Lower lobe of right lung (tissue), 2 donors: ENCODE measurements around the gene PRKG1. TPM values are rescaled to one million over a fixed set of nuclear protein-coding genes. Genes with fewer than 3 reads are reported as not detected.

Experiments
- ATAC-seq, 2 donors: fragments of 200-7000 bp; cut with Tn5 transposase; one replicate each; pipeline ENCODE4 v1.9.1; 2020 to 2022; ENCODE audit warnings: mild to moderate bottlenecking in 2 of 2, moderate library complexity in 2 of 2
- DNase-seq: peaks from one replicate; pipeline ENCODE4 v3.0.0-alpha.2; 2020
- H3K27ac ChIP-seq: fragments of 200-600 bp; one replicate; pipeline ENCODE4 v1.8.0; 2022
- H3K27me3 ChIP-seq: fragments of 200-600 bp; one replicate; pipeline ENCODE4 v1.8.0; 2022; ENCODE audit warnings: low read depth
- H3K36me3 ChIP-seq: fragments of 200-600 bp; one replicate; pipeline ENCODE4 v1.8.0; 2022; ENCODE audit warnings: mild to moderate bottlenecking
- H3K4me1 ChIP-seq: fragments of 200-600 bp; one replicate; pipeline ENCODE4 v1.8.0; 2022
- H3K4me3 ChIP-seq: fragments of 200-600 bp; one replicate; pipeline ENCODE4 v1.8.0; 2022; ENCODE audit warnings: mild to moderate bottlenecking
- H3K9me3 ChIP-seq: fragments of 200-600 bp; one replicate; pipeline ENCODE4 v1.8.0; 2022
- CTCF ChIP-seq: fragments of 200-600 bp; IDR thresholded peaks from one replicate; pipeline ENCODE4 v1.8.0; 2022; ENCODE audit warnings: antibody characterized with exemption, mild to moderate bottlenecking
- intact Hi-C: fragments of 100-400 bp; cut with DNase I; formaldehyde crosslinking; loops from one replicate; pipeline ENCODE4 v1.11.0; 2022
- total RNA-seq: library from RNA; stranded (reverse); fragmentation: NEBNext Ultra II Directional; extraction: Animal tissue kit (Norgen Biotek cat#: 25700); gene quantifications from one replicate; pipeline ENCODE4 v1.2.1, GENCODE V29; 2021
- donor health status: DM: no; HTN: yes; CAD: no; lungs with severe emphysema.

Gene PRKG1
- total RNA-seq, 1 donor from 2014 or later: 23.6 TPM

- no peak for TF ChIP-seq CTCF
- Histone ChIP-seq H3K4me3 (no peak overlapping the region), H3K4me1 (no peaks in the 10 kb centered on the region), H3K27me3 (no peaks in the 10 kb centered on the region), H3K36me3 (no peaks in the 10 kb centered on the region), H3K9me3 (no peaks in the 10 kb centered on the region), H3K27ac (no peak overlapping the region)
- intact Hi-C loops: no loop called here
- DNase-seq (no peak), ATAC-seq (no peak)
Measured at GRCh38 chr10:51472154-51472553, 397.9 kb downstream of the PRKG1 start.

GRCh38 chr10:51479711-51480110 lies 405.4 kb downstream of the PRKG1 start:
- Histone ChIP-seq H3K4me1 (no peaks in the 10 kb centered on the region), H3K27me3 (no peaks in the 10 kb centered on the region), H3K4me3 (no peak overlapping the region), H3K27ac (no peak overlapping the region), H3K36me3 (no peaks in the 10 kb centered on the region), H3K9me3 (no peaks in the 10 kb centered on the region)
- intact Hi-C loops: no loop called here
- no peak for ATAC-seq
- TF ChIP-seq CTCF: no peak
- no peak for DNase-seq

GRCh38 chr10:51485668-51486067 lies 411.4 kb downstream of the PRKG1 start:
- no peak for TF ChIP-seq CTCF
- ATAC-seq: no peak
- Histone ChIP-seq H3K9me3 (no peaks in the 10 kb centered on the region), H3K27me3 (no peaks in the 10 kb centered on the region), H3K27ac (no peak overlapping the region), H3K4me1 (no peaks in the 10 kb centered on the region), H3K4me3 (no peak overlapping the region), H3K36me3 (no peaks in the 10 kb centered on the region)
- intact Hi-C loops: no loop called here
- DNase-seq: no peak

GRCh38 chr10:51487576-51487975 lies 413.3 kb downstream of the PRKG1 start:
- intact Hi-C loops: no loop called here
- H3K4me3 ChIP-seq: no peak overlapping the region
- H3K36me3 ChIP-seq: no peaks in the 10 kb centered on the region
- ATAC-seq (no peak), DNase-seq (no peak)
- no peaks in the 10 kb centered on the region for H3K4me1 ChIP-seq
- H3K27ac ChIP-seq: no peak overlapping the region
- TF ChIP-seq CTCF: no peak
- no peaks in the 10 kb centered on the region for H3K9me3 ChIP-seq
- no peaks in the 10 kb centered on the region for H3K27me3 ChIP-seq

- intact Hi-C loops: no loop called here
- TF ChIP-seq CTCF: no peak
- DNase-seq (no peak), ATAC-seq (no peak)
- H3K27ac ChIP-seq: no peak overlapping the region
- H3K9me3 ChIP-seq: no peaks in the 10 kb centered on the region
- H3K36me3 ChIP-seq: no peaks in the 10 kb centered on the region
- H3K4me3 ChIP-seq: no peak overlapping the region
- no peaks in the 10 kb centered on the region for H3K4me1 ChIP-seq
- H3K27me3 ChIP-seq: no peaks in the 10 kb centered on the region
Measured at GRCh38 chr10:51488766-51489408, 414.6 kb downstream of the PRKG1 start.
